Mammary epithelial cell (primary cell): Measurements from ENCODE around the gene KCNA3.

Experiments used
- EZH2 ChIP-seq: IDR thresholded peaks from 2 replicates; pipeline ENCODE4 v1.6.1; 2012; ENCODE audit warnings: low read length, inconsistent platforms, borderline replicate concordance
- TF ChIP-seq, protein P1 (sequence below), 2 donors: IDR thresholded peaks in 1 of 2; conservative IDR thresholded peaks in 1 of 2; 2 replicates each; pipeline ENCODE4 v1.5.1; 2011 to 2012; ENCODE audit warnings: inconsistent platforms in 2 of 2, low read length in 2 of 2, mild to moderate bottlenecking in 2 of 2, control low read depth in 1 of 2, low read depth in 1 of 2; ENCODE audit not compliant: insufficient read depth in 1 of 2; ENCODE audit errors: extremely low read depth in 1 of 2

GRCh38 chr1:110717179-110717578, 42.4 kb upstream of the KCNA3 start:
- TF ChIP-seq, protein P1, sequence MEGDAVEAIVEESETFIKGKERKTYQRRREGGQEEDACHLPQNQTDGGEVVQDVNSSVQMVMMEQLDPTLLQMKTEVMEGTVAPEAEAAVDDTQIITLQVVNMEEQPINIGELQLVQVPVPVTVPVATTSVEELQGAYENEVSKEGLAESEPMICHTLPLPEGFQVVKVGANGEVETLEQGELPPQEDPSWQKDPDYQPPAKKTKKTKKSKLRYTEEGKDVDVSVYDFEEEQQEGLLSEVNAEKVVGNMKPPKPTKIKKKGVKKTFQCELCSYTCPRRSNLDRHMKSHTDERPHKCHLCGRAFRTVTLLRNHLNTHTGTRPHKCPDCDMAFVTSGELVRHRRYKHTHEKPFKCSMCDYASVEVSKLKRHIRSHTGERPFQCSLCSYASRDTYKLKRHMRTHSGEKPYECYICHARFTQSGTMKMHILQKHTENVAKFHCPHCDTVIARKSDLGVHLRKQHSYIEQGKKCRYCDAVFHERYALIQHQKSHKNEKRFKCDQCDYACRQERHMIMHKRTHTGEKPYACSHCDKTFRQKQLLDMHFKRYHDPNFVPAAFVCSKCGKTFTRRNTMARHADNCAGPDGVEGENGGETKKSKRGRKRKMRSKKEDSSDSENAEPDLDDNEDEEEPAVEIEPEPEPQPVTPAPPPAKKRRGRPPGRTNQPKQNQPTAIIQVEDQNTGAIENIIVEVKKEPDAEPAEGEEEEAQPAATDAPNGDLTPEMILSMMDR (conservative IDR thresholded peaks at IDR 0.05 in 1 of 2, IDR thresholded peaks at IDR 0.05 in 1 of 2; ENCODE audit: extremely low read depth in 1 of 2, insufficient read depth in 1 of 2, low read depth in 1 of 2, low read length in 2 of 2): no peak
- no peak for TF ChIP-seq EZH2
